A204.1 (cell line): ENCODE results near the gene PTPN14.

Source experiments
- FAIRE-seq: peaks from 2 replicates; lab custom pipeline; 2012; peaks lifted over from hg19 to GRCh38; lab: Jason Lieb, UNC

PTPN14 gene

GRCh38 chr1:214303141-214303930, 248.1 kb downstream of the PTPN14 start:
- no peak for FAIRE-seq

- no peak for FAIRE-seq
Measured at GRCh38 chr1:214301526-214301925, 249.9 kb downstream of the PTPN14 start.

- no peak for FAIRE-seq
Measured at GRCh38 chr1:214300149-214300780, 251.1 kb downstream of the PTPN14 start.
